Prostate gland (tissue), 2 donors: ENCODE data around the gene DECR2.

Experiments used
- POLR2A ChIP-seq: fragments of 450-650 bp; IDR thresholded peaks from one replicate; pipeline ENCODE4 v1.6.1; 2016; ENCODE audit warnings: antibody characterized with exemption, mild to moderate bottlenecking
- TF ChIP-seq, protein P1 (sequence below), 4 experiments: fragments of 200-600 bp in 2 of 4; fragments of 450-650 bp in 2 of 4; sonication (generic) in 2 of 4; IDR thresholded peaks; 1 replicate in 3 of 4; 2 replicates in 1 of 4; pipeline ENCODE4 v1.5.1; 2016 to 2019; ENCODE audit warnings: antibody characterized with exemption in 4 of 4, mild to moderate bottlenecking in 2 of 4, moderate library complexity in 2 of 4

DNA sequence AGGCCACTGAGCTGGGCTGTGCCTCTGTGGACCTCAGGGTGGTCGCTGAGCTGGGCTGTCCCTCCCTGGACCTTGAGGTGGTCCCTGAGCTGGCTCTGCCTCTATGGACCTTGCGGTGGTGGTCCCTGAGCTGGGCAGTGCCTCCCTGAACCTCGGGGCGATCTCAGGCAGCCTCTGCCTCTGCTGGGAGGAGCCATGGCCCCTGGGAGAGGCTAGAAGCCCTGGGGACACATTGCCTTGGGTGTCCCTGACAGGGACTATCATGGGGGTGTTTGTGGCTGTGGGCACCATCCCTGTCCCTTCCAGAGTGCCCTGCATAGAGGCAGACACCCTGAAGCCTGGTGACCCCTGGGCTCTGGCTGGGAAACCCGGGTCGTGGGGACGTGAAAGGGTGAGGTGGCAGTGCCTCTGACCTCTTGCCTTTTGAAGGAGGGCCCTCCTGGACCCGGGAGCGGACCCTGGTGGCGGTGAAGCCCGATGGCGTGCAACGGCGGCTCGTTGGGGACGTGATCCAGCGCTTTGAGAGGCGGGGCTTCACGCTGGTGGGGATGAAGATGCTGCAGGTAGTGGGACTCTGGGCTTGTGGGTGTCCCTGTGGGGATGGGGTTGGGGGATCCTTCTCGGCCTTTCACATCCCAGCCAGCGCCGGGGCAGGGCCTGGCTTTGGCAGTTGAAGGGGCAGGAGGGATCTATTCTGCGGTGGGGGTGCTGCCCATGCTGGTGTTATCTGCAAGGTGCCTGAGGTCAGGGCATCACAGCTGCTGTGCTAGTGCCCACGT lies 2.9 kb upstream of the DECR2 start:
- TF ChIP-seq POLR2A = no peak
- TF ChIP-seq, protein P1, sequence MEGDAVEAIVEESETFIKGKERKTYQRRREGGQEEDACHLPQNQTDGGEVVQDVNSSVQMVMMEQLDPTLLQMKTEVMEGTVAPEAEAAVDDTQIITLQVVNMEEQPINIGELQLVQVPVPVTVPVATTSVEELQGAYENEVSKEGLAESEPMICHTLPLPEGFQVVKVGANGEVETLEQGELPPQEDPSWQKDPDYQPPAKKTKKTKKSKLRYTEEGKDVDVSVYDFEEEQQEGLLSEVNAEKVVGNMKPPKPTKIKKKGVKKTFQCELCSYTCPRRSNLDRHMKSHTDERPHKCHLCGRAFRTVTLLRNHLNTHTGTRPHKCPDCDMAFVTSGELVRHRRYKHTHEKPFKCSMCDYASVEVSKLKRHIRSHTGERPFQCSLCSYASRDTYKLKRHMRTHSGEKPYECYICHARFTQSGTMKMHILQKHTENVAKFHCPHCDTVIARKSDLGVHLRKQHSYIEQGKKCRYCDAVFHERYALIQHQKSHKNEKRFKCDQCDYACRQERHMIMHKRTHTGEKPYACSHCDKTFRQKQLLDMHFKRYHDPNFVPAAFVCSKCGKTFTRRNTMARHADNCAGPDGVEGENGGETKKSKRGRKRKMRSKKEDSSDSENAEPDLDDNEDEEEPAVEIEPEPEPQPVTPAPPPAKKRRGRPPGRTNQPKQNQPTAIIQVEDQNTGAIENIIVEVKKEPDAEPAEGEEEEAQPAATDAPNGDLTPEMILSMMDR (IDR thresholded peaks at IDR 0.05) = no peak
